Measurements from ENCODE around the gene RETREG2. TPM values are rescaled to one million over a fixed set of nuclear protein-coding genes. Genes with fewer than 3 reads are reported as not detected.
A peak's percentile ranks its signal among the peaks of the same experiment; 100 is the strongest.

Gene RETREG2
- total RNA-seq, 2 experiments from 2014 or later: 95.1 to 102 TPM

DNA sequence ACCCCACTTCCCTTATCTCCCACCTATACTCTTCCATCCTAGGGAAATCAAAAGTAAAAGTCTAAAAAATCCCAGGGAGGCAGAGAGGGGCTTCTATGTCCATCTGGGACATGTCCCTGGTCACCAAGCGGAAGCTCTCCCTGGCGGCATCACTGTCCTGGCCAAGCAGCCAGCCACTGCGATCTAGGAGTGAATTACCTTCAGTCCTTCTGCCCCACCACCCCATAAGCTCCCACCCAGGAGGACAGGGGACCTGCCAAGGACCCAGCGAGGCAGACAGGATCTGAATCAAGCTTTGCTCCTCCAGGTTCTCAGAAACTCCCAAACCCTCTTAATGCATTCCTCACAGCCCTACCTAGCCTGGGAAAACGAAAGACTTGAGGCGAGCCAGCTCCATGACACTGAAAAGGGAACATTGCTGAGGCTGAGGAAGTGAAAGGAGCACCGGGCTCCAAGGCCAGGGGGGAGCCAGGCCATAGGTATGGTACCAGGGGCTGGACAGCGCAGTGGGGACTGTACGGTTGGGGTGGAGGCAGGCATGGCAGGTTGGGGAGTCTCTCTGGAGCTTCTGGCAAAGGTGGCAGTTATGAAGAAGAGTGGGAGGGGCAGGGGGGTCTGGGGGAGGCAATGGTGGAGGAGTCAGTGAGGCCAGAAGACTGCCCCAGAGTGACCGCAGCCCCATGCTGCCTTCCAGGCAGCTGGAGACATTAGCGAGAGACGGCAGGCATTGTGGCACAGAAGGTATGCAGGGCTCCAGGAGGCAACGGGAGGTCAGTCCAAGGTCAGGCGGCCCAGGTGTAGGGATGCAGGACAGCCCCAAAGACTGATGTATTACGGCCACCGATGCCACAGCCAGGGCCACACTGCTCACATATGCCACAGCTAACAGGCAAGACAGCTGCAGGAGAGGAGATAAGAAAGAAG, 5.6 kb upstream of the RETREG2 start:
- POLR2A ChIA-PET: no interaction called here
- Mint-ChIP-seq H3K36me3 (ENCODE audit: low read depth) (peaks cover 39% of the 10 kb centered on the region), H3K4me3 (no peak overlapping the region), H3K27me3 (no peaks in the 10 kb centered on the region), H3K9me3 (no peaks in the 10 kb centered on the region), H3K4me1 (peaks cover 36% of the 10 kb centered on the region), H3K27ac (no peak overlapping the region)
- DNase-seq: no peak
- CTCF ChIA-PET: interaction anchor here (1.0 to 6.7 kb wide), 9 partner anchors 9 to 122 kb away, joined by 3 to 37 read pairs (median 6); partner anchors contain the start of genes GLB1L, NHEJ1 and STK16

DNA sequence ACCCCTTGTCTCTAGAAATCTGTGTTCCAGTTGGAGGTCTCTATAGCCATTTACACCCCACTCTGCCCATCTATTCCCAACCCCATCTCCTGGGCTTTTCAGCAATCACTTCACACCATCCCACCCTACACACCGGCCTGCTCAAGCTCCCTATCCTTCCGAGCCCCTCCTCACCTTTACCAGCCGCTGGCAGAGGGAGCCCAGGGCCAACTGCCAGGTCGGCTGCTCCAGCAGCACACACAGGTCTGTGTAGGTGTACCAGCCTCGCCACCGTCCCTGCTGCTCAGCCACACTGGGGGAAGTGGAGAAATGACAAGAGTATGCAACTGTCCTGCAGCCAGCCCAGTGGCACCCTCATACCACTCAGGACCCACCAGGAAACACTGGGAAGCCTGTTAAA, 4.9 kb upstream of the RETREG2 start:
- no peak overlapping the region for H3K4me3 Mint-ChIP-seq
- H3K27ac Mint-ChIP-seq: peak overlapping the region; percentile 25
- DNase-seq: no peak
- no peaks in the 10 kb centered on the region for H3K9me3 Mint-ChIP-seq
- POLR2A ChIA-PET: no interaction called here
- H3K4me1 Mint-ChIP-seq: peaks cover 39% of the 10 kb centered on the region
- peaks cover 39% of the 10 kb centered on the region for H3K36me3 Mint-ChIP-seq (ENCODE audit: low read depth)
- CTCF ChIA-PET: interaction anchor here (1.9 to 6.7 kb wide), 5 partner anchors 9 to 122 kb away, joined by 6 to 37 read pairs (median 15); partner anchors contain the start of gene NHEJ1
- no peaks in the 10 kb centered on the region for H3K27me3 Mint-ChIP-seq

DNA sequence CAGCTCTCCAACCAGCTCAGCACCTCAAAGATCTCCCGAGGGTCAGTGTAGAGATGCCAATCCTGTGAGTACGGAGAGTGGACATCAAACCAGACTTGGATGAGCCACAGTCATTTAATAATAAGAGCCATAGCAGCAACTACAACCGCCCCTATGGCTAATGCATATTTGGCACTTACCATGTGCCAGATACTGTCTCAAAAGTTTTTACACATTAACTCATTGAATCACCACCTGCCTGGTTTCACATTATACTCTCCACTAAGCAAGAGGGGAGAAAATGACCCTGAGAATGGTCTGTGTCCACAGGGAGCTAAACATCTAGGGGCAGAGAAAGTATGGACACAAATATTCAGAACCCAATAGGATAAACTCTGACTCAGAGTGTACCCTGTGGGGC, 3.9 kb upstream of the RETREG2 start:
- H3K27me3 Mint-ChIP-seq: no peaks in the 10 kb centered on the region
- no peaks in the 10 kb centered on the region for H3K9me3 Mint-ChIP-seq
- DNase-seq: no peak
- peaks cover 43% of the 10 kb centered on the region for H3K4me1 Mint-ChIP-seq
- H3K27ac Mint-ChIP-seq: peak overlapping the region; percentile 31
- H3K36me3 Mint-ChIP-seq (ENCODE audit: low read depth): peaks cover 40% of the 10 kb centered on the region
- ChIA-PET CTCF (interaction anchor here (1.3 to 6.7 kb wide), 5 partner anchors 14 to 121 kb away, joined by 3 to 37 read pairs (median 6); partner anchors contain the start of gene NHEJ1), POLR2A (no interaction called here)
- peak overlapping the region; percentile 87 for H3K4me3 Mint-ChIP-seq

DNA sequence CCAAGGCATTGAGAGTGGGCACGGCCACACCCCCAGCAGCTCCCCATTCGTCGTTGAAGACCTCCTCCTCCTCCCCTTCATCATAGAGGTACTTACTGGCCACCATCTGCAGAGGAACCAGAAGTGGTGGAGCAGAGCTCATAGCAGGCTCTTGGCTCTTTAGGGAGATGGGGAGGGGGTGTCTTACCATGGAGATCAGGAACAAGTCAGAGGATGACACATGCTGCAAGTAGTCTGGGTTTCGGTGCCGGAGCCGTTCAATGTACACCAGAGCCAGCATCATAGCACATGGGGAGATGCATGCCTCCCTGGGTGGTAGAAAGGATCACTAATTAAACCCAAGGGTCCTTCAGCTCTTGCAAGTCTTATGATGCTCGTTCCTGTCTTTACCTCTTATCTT, 3.3 kb upstream of the RETREG2 start:
- ChIA-PET CTCF (interaction anchor here (0.8 to 6.7 kb wide), 8 partner anchors 15 to 125 kb away, joined by 3 to 37 read pairs (median 4); partner anchors contain the start of gene NHEJ1), POLR2A (no interaction called here)
- DNase-seq: no peak
- Mint-ChIP-seq H3K4me3 (peak overlapping the region; percentile 87), H3K9me3 (no peaks in the 10 kb centered on the region), H3K27ac (peak overlapping the region; percentile 26), H3K27me3 (no peaks in the 10 kb centered on the region), H3K4me1 (peaks cover 49% of the 10 kb centered on the region), H3K36me3 (ENCODE audit: low read depth) (peaks cover 43% of the 10 kb centered on the region)

DNA sequence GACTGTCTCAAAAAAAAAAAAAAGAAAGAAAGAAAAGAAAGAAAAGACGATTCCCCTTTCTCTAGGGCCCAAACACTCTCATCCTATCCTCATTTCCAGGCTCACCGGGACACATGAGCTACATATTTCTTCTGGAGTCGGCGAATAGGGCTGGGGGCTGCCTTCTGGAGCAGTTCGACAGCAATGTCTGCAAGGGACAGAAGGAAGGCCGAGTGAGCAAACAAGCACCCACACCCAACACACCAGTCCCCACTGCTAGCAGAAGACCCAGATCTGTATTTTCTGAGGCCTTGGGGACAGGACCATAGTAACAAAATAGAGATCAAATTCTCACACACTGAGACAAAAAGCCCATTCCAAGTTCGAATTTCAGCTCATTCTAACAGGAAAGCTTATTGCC, 2.6 kb upstream of the RETREG2 start:
- ChIA-PET CTCF (interaction anchor here (0.6 to 6.7 kb wide), 14 partner anchors 15 to 145 kb away, joined by 3 to 37 read pairs (median 5); partner anchors contain the start of genes ABCB6, DNAJB2 and NHEJ1), POLR2A (interaction anchor here (0.6 kb wide), 1 partner anchor 36 kb away, joined by 3 read pairs; no protein-coding TSS in a partner anchor)

DNA sequence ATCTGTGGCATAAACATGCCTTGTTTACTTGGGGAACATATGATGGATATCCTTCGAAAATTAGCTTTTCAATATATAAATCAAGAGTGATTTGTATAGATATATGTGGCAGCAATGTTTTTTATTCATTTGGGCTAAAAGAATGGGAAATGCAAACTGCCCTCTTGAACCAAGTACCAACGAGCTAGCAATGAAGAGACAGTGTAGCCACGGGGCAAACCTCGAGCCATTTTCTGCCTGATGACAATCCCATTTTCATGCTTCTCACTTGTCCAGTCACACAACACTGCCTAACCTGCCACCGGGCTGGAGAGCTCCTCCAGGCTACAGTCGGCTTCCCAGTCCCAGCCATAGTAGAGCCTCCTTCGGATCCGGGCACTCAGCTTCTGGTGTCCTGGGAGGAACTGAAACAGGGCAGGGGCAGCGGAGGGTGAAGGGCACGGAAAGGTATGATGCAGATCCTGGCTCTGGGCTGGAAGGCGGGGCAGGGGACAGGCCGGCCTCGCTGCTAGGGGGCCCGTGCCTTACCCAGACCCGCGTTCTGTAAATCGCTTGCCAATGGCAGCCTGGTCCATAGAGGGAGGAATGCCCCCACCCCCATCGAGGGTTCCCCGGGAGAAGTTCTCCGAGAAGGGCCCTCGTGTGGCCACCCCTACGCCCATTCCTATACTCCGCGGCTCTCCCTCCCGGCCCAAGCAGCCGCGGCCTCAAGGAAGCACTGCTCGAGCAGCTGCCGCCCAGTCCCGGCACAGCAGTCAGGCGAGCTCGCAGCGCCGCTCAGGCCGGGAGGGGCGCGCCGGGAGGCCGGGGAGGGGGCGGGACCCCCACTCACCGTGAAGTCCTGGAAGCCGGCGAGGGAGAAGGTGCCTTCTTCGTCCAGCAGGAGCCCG, 1.9 kb upstream of the RETREG2 start:
- CTCF ChIA-PET: interaction anchor here (0.6 to 6.7 kb wide), 21 partner anchors 10 to 226 kb away, joined by 3 to 37 read pairs (median 4); partner anchors contain the start of genes ABCB6, ANKZF1, ATG9A and DNAJB2
- Mint-ChIP-seq H3K4me3 (peak overlapping the region; percentile 87), H3K4me1 (peaks cover 58% of the 10 kb centered on the region), H3K9me3 (no peaks in the 10 kb centered on the region), H3K36me3 (ENCODE audit: low read depth) (peaks cover 52% of the 10 kb centered on the region), H3K27me3 (no peaks in the 10 kb centered on the region), H3K27ac (peak overlapping the region; percentile 88)
- peak; percentile 29 for DNase-seq
- POLR2A ChIA-PET: interaction anchor here (0.6 to 0.7 kb wide), 2 partner anchors 36 to 119 kb away, joined by 3 to 4 read pairs; no protein-coding TSS in a partner anchor

More for the DNA sequence above, 2.6 kb upstream of the RETREG2 start:
- Mint-ChIP-seq H3K27ac (peak overlapping the region; percentile 88), H3K9me3 (no peaks in the 10 kb centered on the region), H3K4me3 (peak overlapping the region; percentile 87), H3K4me1 (peaks cover 56% of the 10 kb centered on the region), H3K27me3 (no peaks in the 10 kb centered on the region), H3K36me3 (ENCODE audit: low read depth) (peaks cover 48% of the 10 kb centered on the region)
- DNase-seq: no peak

DNA sequence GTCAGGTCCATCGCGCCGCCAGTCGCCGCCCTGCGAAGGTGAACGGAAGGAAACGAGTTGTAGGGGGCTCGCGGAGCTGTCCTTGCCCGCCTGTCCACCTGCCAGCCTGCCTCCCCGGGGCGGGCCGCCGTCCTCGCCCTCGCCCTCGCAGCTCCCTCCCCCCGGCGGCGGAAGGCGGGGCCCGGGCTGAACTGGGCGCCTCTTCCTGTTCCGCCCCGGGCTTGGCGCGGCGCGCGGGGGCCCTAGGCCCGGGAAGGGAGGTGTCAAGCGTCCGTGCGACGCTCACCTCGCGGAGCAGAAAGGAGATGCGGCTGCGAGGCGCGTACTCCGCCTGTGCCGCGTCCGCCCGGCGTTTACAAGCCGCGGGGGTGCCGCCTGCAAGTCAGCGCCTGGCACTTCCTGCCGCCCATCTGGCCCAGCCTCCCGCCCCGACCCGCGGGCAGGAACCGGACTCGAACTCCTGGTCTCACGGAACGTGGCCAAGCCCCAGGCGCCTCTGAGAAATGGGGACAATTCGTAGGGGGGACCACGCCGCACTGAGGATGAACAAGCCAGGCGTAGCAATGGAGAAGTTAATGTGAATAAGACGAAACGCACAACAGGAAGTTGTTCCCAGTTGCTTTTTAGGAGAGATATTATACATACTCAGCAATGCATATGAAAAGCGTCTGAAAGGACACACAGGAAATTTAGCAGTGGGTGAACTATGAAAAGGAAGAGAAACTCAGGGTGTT, 1.1 kb upstream of the RETREG2 start, which contains the start of gene CNPPD1:
CNPPD1 (minus strand) TSS at position 108 of the 734 bp plus-strand sequence; CDS start at position 11, 97 bp downstream.
- ChIA-PET CTCF (interaction anchor here (0.6 to 6.7 kb wide), 16 partner anchors 11 to 226 kb away, joined by 3 to 37 read pairs (median 5); partner anchors contain the start of genes ABCB6, ANKZF1, ATG9A and DNAJB2), POLR2A (interaction anchor here (0.7 kb wide), 1 partner anchor 118 kb away, joined by 4 read pairs; no protein-coding TSS in a partner anchor)
- H3K9me3 Mint-ChIP-seq: no peaks in the 10 kb centered on the region
- peaks cover 62% of the 10 kb centered on the region for H3K4me1 Mint-ChIP-seq
- H3K4me3 Mint-ChIP-seq: peak within 1 kb of the TSS; percentile 87
- DNase-seq: peak; percentile 88
- H3K27me3 Mint-ChIP-seq: no peaks in the 10 kb centered on the region
- peak within 1 kb of the TSS; percentile 98 for H3K27ac Mint-ChIP-seq
- peaks cover 55% of the 10 kb centered on the region for H3K36me3 Mint-ChIP-seq (ENCODE audit: low read depth)

DNA sequence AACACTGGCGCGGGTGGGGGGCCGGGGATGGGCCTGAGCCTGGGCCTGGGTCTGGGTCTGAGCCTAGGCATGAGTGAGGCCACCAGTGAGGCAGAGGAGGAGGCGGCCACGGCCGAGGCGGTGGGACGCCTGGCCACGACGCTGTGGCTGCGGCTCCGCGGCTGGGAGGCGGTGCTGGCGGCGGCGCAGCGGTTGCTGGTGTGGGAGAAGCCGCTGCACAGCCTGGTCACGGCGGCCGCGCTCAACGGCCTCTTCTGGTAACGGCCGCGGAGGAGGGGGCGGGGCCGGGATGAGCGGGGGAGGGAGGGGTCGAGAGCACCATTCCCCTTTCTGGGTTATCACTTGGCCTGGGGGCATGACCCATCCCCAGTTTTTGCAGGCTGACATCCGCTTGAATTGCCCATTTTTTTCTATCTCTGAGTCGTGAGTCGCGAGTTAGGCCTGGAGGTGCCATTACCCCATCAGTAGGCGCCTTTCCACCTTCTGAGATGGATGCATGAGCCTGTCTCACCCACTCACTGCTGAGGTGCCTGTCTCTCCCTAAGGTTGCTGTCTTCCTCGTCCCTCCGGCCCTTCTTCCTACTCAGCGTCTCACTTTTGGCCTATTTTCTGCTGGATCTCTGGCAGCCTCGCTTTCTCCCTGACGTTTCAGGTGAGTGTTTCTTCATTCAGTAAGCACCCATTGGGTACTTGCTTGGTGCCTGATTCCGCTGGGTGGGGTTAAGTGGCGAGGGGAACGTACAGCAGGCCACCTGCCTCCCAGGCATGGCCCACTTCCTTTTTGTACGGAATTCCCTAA, 501 bp downstream of the RETREG2 start:
- peaks cover 54% of the 10 kb centered on the region for H3K36me3 Mint-ChIP-seq (ENCODE audit: low read depth)
- H3K4me3 Mint-ChIP-seq: peak overlapping the region; percentile 87
- CTCF ChIA-PET: interaction anchor here (7.2 kb wide), 1 partner anchor 19 kb away, joined by 40 read pairs; no protein-coding TSS in a partner anchor
- H3K9me3 Mint-ChIP-seq: no peaks in the 10 kb centered on the region
- peaks cover 78% of the 10 kb centered on the region for H3K4me1 Mint-ChIP-seq
- POLR2A ChIA-PET: no interaction called here
- H3K27ac Mint-ChIP-seq: peak overlapping the region; percentile 89
- H3K27me3 Mint-ChIP-seq: no peaks in the 10 kb centered on the region
- peak; percentile 44 for DNase-seq

DNA sequence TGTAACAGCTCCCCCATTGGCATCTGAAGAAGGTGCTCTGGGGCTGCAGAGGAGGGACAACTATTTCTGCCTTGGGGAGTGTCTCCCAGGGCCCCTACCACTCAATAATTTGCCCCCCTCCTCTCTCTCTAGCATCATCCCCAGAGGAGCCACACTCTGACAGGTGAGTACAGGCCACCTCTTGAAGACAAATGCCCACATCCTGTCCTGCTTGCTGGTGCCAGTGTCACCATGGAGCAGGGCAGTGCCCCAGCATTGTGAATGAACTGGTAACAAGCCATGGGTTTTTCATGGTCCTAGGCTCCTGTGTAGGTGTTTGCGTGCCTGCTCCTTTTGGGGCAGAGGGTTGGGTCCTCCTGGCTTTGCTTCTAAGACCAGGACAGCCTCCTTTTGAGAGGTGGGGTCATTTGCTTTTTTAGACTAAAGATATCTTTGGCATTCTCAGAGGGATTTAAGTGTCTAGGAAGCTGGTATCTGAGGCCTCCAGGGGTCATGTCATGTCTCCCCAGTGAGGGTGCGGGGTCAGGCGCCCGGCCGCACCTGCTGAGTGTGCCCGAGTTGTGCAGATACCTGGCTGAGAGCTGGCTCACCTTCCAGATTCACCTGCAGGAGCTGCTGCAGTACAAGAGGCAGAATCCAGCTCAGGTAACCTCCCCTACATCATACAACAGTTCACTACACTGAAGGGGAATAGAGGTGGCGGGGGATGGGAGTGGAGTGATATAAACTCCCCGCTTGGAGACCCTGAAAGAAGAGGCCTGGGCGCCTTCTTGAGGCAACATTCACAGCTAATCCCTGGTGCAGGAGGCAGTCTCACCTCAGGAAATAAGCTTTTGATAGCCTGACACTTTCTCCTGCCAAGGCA, 1.8 kb downstream of the RETREG2 start:
- H3K4me1 Mint-ChIP-seq: peaks cover 69% of the 10 kb centered on the region
- CTCF ChIA-PET: interaction anchor here (0.6 to 7.2 kb wide), 6 partner anchors 10 to 660 kb away, joined by 3 to 40 read pairs (median 3); partner anchors contain the start of gene NHEJ1
- H3K4me3 Mint-ChIP-seq: peak overlapping the region; percentile 87
- peaks cover 51% of the 10 kb centered on the region for H3K36me3 Mint-ChIP-seq (ENCODE audit: low read depth)
- H3K9me3 Mint-ChIP-seq: no peaks in the 10 kb centered on the region
- H3K27me3 Mint-ChIP-seq: no peaks in the 10 kb centered on the region
- DNase-seq: no peak
- POLR2A ChIA-PET: interaction anchor here (0.6 to 1.4 kb wide), 2 partner anchors 27 to 74 kb away, joined by 3 to 4 read pairs; partner anchors contain the start of genes TUBA4A and ZFAND2B
- H3K27ac Mint-ChIP-seq: peak overlapping the region; percentile 89

DNA sequence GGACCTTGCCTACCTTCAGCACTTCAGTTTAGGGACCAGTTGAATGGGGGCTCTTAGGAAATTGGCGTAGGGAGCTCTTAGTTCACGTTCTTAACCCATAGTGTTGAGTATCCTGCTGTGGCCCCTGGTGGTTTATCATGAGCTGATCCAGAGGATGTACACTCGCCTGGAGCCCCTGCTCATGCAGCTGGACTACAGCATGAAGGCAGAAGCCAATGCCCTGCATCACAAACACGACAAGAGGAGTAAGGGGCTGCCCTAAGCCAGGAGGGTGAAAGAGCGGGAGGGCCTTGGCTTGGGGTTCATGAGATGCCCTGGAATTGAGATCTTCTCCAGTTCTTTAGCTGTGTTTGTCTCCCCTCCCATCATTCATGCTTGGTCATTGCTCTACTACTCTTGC, 2.9 kb downstream of the RETREG2 start:
- Mint-ChIP-seq H3K27me3 (no peaks in the 10 kb centered on the region), H3K4me3 (no peak overlapping the region), H3K9me3 (no peaks in the 10 kb centered on the region), H3K36me3 (ENCODE audit: low read depth) (peaks cover 53% of the 10 kb centered on the region), H3K4me1 (peaks cover 64% of the 10 kb centered on the region), H3K27ac (peak overlapping the region; percentile 78)
- POLR2A ChIA-PET: no interaction called here
- CTCF ChIA-PET: interaction anchor here (0.6 to 7.2 kb wide), 9 partner anchors 9 to 114 kb away, joined by 3 to 40 read pairs (median 7); partner anchors contain the start of genes NHEJ1, SLC23A3 and ZFAND2B
- DNase-seq: no peak

All from activated CD4-positive, alpha-beta T cell treated with anti-CD3 and anti-CD28 coated beads, Interleukin-2, amount 10 ng/mL, durations not matched to agents 7 days and 5 days (primary cell).